HEK293 (cell line): ENCODE measurements around the gene FPGS.

Experiments
- CTCF ChIP-seq: fragments of 450-650 bp; formaldehyde crosslinking; IDR thresholded peaks from 2 replicates; pipeline ENCODE4 v1.5.1; 2016; ENCODE audit warnings: missing biosample characterization, missing genetic modification characterization
- PRDM10 ChIP-seq: fragments of 450-650 bp; formaldehyde crosslinking; IDR thresholded peaks from 2 replicates; pipeline ENCODE4 v1.5.1; 2016; ENCODE audit warnings: missing biosample characterization, missing genetic modification characterization
- RBAK ChIP-seq: fragments of 450-650 bp; formaldehyde crosslinking; IDR thresholded peaks from 2 replicates; pipeline ENCODE4 v1.5.1; 2016; ENCODE audit warnings: missing biosample characterization, missing genetic modification characterization
- WT1 ChIP-seq: fragments of 450-650 bp; formaldehyde crosslinking; IDR thresholded peaks from 2 replicates; pipeline ENCODE4 v1.5.1; 2016; ENCODE audit warnings: missing biosample characterization, missing genetic modification characterization
- ZBTB21 ChIP-seq: fragments of 450-650 bp; formaldehyde crosslinking; IDR thresholded peaks from 2 replicates; pipeline ENCODE4 v1.5.1; 2017; ENCODE audit warnings: missing biosample characterization, missing genetic modification characterization
- ZBTB8A ChIP-seq: fragments of 450-650 bp; formaldehyde crosslinking; IDR thresholded peaks from 2 replicates; pipeline ENCODE4 v1.5.1; 2016; ENCODE audit warnings: missing biosample characterization, missing genetic modification characterization
- ZNF280D ChIP-seq: fragments of 450-650 bp; formaldehyde crosslinking; IDR thresholded peaks from 2 replicates; pipeline ENCODE4 v1.5.1; 2016; ENCODE audit warnings: missing biosample characterization, missing genetic modification characterization
- ZNF292 ChIP-seq: fragments of 450-650 bp; formaldehyde crosslinking; IDR thresholded peaks from 2 replicates; pipeline ENCODE4 v1.5.1; 2016; ENCODE audit warnings: low read depth, missing biosample characterization, missing genetic modification characterization, borderline replicate concordance
- ZNF398 ChIP-seq: fragments of 450-650 bp; formaldehyde crosslinking; IDR thresholded peaks from 2 replicates; pipeline ENCODE4 v1.5.1; 2017; ENCODE audit warnings: missing biosample characterization, missing genetic modification characterization
- ZNF701 ChIP-seq: fragments of 450-650 bp; formaldehyde crosslinking; IDR thresholded peaks from 2 replicates; pipeline ENCODE4 v1.5.1; 2016; ENCODE audit warnings: missing biosample characterization, missing genetic modification characterization
- ZNF776 ChIP-seq: fragments of 450-650 bp; formaldehyde crosslinking; IDR thresholded peaks from 2 replicates; pipeline ENCODE4 v1.5.0; 2017; ENCODE audit warnings: missing biosample characterization, missing genetic modification characterization, borderline replicate concordance
- ZSCAN5A ChIP-seq: fragments of 450-650 bp; formaldehyde crosslinking; IDR thresholded peaks from 2 replicates; pipeline ENCODE4 v1.5.1; 2016; ENCODE audit warnings: missing biosample characterization, missing genetic modification characterization
- TF ChIP-seq, protein P1 (sequence below): fragments of 450-650 bp; formaldehyde crosslinking; IDR thresholded peaks from 2 replicates; pipeline ENCODE4 v1.5.1; 2016; ENCODE audit warnings: missing biosample characterization, missing genetic modification characterization
- TF ChIP-seq, protein P2 (sequence below): fragments of 450-650 bp; formaldehyde crosslinking; IDR thresholded peaks from 2 replicates; pipeline ENCODE4 v1.5.1; 2016; ENCODE audit warnings: missing biosample characterization, missing genetic modification characterization

GRCh38 chr9:127847178-127847510, 44.5 kb downstream of the FPGS start:
- no peak for TF ChIP-seq WT1
- no peak for TF ChIP-seq PRDM10 (tag by site-specific recombination)
- TF ChIP-seq ZNF280D (tag by site-specific recombination), result no peak
- TF ChIP-seq, protein P1, sequence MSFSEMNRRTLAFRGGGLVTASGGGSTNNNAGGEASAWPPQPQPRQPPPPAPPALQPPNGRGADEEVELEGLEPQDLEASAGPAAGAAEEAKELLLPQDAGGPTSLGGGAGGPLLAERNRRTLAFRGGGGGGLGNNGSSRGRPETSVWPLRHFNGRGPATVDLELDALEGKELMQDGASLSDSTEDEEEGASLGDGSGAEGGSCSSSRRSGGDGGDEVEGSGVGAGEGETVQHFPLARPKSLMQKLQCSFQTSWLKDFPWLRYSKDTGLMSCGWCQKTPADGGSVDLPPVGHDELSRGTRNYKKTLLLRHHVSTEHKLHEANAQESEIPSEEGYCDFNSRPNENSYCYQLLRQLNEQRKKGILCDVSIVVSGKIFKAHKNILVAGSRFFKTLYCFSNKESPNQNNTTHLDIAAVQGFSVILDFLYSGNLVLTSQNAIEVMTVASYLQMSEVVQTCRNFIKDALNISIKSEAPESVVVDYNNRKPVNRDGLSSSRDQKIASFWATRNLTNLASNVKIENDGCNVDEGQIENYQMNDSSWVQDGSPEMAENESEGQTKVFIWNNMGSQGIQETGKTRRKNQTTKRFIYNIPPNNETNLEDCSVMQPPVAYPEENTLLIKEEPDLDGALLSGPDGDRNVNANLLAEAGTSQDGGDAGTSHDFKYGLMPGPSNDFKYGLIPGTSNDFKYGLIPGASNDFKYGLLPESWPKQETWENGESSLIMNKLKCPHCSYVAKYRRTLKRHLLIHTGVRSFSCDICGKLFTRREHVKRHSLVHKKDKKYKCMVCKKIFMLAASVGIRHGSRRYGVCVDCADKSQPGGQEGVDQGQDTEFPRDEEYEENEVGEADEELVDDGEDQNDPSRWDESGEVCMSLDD (tag by site-specific recombination), result no peak
- no peak for TF ChIP-seq ZBTB8A (tag by site-specific recombination)
- TF ChIP-seq ZNF776, result no peak
- TF ChIP-seq ZSCAN5A (tag by site-specific recombination), result no peak
- no peak for TF ChIP-seq ZBTB21 (tag by site-specific recombination)
- no peak for TF ChIP-seq ZNF701 (tag by site-specific recombination)
- TF ChIP-seq CTCF, result no peak
- TF ChIP-seq ZNF398 (tag by site-specific recombination), result no peak
- TF ChIP-seq, protein P2, sequence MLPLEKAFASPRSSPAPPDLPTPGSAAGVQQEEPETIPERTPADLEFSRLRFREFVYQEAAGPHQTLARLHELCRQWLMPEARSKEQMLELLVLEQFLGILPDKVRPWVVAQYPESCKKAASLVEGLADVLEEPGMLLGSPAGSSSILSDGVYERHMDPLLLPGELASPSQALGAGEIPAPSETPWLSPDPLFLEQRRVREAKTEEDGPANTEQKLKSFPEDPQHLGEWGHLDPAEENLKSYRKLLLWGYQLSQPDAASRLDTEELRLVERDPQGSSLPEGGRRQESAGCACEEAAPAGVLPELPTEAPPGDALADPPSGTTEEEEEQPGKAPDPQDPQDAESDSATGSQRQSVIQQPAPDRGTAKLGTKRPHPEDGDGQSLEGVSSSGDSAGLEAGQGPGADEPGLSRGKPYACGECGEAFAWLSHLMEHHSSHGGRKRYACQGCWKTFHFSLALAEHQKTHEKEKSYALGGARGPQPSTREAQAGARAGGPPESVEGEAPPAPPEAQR (tag by site-specific recombination), result no peak
- no peak for TF ChIP-seq ZNF292 (tag by site-specific recombination)
- no peak for TF ChIP-seq RBAK (tag by site-specific recombination)
